C4-2B (cell line): ENCODE measurements around the gene ADSS2.

Experiments
- CTCF ChIP-seq: fragments of 450-650 bp; conservative IDR thresholded peaks from 2 replicates; pipeline ENCODE4 v1.5.1; 2017; ENCODE audit warnings: mild to moderate bottlenecking
- ZFX ChIP-seq: fragments of 450-650 bp; IDR thresholded peaks from 2 replicates; pipeline ENCODE4 v1.6.1; 2017

- no peak for TF ChIP-seq CTCF
- no peak for TF ChIP-seq ZFX
These were observed 67.6 kb downstream of the ADSS2 start for GRCh38 chr1:244384066-244384465.
